ENCODE data around the gene CBARP.

GRCh38 chr19:1285737-1286360, 48.0 kb upstream of the CBARP start, which contains the start of gene EFNA2:
- TF ChIP-seq CTCF (IDR thresholded peaks at IDR 0.05) (no peak), POLR2AphosphoS5 (IDR thresholded peaks at IDR 0.05) (no peak), POLR2A (IDR thresholded peaks at IDR 0.05) (no peak), EP300 (IDR thresholded peaks at IDR 0.05) (no peak)

Measured in upper lobe of left lung (tissue), 4 donors.